Amniotic stem cell (primary cell): Measurements from ENCODE around the gene SUCLG1.
"Not testable (repeated sequence)": the region's sequence is repeated elsewhere in the genome, so short reads cannot be mapped to it uniquely, and the experiment has no call there.

Source experiments
- DNase-seq: peaks from one replicate; lab custom pipeline; 2025; lab: John Stamatoyannopoulos, UW

SUCLG1 gene

DNA sequence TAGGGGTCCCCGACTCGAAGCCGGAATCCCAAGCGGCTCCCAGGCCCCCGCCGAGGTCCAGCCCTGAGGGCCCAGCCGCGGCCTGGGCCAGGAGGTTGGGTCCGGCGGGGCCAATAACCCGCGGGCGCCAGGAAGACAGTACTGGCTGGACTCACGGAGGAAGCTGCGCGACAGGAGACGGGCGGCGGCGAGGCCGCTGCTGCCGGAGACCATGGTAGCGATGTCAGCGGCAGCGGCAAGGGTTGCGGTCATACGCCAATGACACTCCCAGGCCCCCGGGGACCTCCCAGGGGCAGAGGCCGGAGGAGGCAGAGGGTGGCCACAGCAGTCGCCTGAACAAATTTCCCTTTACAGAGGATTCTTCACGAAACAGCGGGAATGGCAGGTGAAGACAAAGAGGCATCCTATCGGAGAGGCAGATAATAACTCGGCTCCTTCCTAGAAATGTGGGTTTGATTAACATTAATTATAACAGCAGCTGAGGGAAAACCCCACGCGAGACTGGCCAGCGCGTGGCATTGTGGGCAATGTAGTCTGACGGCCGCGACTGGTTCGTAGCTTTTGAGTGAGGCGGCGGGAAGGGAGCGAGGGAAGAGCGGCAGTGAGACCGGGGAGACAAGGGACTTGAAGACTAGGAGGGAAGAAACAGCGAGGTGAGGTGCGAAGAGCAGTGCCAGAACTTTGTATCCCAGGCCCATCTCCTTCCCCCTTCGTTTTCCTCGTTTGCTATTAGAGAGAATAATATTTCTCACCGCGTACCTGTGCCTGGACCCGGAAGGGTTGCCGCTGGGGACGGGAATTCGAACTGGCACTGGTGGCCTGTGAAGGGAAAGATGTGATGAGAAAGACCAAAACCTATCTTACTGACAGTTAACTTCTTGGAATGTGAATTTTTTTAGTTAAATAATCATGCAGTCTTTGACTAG, at the start of gene SUCLG1:
Gene SUCLG1 (minus strand): TSS at position 263 of the 926 bp plus-strand sequence. CDS start 11 bp downstream, at position 252.
- peak; percentile 85 for DNase-seq

DNA sequence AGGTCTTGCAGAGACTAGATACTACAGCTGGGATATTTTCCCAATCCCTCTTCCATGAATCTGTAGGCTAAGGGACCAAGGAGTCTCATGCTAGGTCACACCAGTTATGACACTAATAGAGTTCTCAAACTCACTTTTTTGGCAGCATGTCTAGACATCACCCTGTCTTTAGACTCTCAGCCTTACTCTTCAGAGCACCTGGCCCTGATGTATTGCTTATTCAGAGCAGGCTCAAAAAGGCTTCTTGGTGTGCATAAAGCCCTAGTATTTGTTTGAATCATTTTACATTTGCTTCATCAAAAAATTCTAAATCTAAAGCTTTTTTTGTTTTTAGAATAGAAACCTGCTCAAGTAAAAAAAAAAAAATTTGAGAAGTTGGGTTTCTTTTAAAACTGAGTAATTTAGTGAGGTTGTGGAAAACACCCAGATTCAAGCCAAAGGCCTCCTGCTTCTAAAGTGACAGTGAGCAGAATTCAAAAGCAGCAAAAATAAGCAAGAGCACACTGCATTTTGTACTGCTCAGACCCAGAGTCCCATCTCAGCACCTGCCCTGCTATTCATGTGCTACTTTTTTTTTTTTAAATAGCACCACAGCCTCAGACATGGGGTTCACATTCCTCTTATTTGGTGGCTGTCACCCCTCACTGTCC, 39.2 kb upstream of the SUCLG1 start:
- DNase-seq: no peak

DNA sequence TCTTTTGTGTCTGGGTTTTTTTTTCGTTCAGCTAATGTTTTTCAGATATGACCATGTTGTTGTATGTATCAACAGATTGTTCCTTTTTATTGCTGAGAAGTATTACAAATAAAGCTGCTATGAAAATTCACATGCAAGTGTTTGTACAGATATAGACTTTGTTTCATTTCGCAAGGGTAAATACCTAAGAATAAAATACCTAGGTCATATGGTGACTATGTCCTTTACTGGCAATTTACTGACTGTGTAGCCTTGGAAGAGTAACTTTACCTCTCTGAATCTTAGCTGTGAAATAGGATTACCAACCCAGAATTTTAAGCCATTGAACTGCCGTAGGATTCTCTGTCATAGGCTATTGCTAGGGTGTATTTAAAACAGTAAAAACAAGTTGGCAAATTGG, 38.2 kb upstream of the SUCLG1 start:
- DNase-seq: no peak

DNA sequence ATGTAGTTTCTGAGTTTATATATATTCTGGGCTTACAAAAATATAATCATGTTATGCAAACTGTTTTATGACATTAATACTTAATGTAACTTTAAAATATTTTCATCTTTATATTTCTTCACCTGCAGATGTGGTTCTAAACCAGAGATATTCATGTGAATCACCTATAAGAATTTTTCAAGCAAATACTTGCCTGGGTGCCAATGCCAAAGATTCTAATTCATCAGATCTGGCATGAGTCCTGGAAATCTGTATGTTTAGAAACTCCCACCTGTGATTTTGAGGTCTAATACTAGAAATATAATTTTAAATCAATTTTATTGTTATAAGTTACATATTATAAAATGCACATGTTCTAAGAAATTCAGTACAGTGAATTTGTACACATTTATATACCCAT, 37.3 kb upstream of the SUCLG1 start:
- no peak for DNase-seq

- DNase-seq: peak; percentile 16
These were observed 36.6 kb upstream of the SUCLG1 start for GRCh38 chr2:84495539-84496146.

- DNase-seq: no peak
These were observed 35.0 kb upstream of the SUCLG1 start for GRCh38 chr2:84494070-84494469.

- peak; percentile 79 for DNase-seq
These were observed 34.4 kb upstream of the SUCLG1 start for GRCh38 chr2:84493514-84493913.

GRCh38 chr2:84492571-84492970, 33.5 kb upstream of the SUCLG1 start:
- DNase-seq: peak; percentile 10

DNA sequence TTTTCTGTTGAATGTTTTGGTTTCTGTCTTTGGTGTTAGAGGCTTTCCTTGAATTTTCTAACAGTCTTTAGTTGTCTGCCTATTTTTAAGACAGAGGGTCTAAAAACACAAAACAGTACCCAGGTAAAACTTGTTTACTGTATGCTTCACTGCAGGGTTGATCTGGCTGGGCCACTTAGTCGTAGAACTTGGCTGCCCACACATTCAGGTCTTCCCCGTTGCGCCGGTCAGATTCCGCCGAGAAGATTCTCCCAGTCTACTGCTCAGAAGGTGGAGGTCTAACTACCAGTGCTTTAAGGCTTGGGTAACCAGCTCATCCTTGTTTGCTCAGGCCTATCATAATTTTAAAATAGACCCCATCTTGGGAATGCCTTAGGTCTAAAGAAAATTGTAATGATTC, 32.7 kb upstream of the SUCLG1 start:
- no peak for DNase-seq

DNA sequence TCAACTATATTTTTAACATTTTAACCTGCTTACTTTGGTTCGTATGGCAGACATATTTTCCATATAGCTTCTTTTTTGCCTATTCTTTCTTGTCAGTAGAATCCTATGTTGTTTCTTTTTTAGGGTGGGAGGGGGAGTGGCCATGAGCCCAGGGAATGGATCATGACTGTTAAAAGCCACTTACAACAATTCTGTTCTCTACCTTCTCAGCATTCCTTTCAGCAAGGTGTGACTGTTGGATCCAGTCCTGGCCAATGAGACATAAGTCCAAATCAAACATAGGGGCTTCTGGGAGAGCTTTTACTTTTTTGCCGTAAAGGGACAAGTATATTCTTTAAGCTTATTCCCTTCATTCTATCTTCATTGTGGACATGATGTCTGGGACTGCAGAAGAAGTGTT, 32.2 kb upstream of the SUCLG1 start:
- DNase-seq: no peak

DNA sequence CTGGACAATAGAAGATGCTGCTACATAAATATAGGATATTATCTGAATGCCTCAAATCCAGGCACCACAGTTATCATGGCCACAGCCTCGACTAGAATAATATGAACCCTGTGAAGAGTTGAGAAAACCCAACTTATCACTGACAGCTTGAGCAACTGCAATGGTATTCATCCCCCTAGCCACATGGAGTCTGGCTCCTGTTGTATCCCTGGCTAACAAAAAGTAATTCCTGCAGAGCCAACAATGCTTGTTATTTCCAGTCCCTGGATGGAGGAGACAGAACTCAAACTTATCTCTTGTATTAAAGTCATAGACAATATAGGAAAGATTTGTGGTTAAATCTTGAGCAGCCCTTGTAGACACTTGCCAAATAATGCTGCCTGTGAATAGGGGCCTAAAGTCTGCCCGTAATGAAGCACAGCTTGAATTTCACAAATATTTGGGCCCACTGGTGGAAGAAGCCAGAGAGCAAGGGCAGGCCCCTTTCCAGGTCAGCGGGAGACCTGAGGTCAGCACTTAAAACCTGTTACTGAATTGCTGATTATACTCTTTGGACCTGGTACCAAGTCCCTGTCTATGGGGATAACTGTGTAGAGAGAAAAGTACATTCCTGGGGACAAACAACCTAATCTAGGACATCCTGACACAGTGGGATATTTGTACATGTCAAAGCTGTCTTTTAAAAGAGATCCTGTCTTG, 28.4 kb upstream of the SUCLG1 start:
- DNase-seq: no peak

- DNase-seq: no peak
These were observed 27.5 kb upstream of the SUCLG1 start for GRCh38 chr2:84486441-84487115.

- no peak for DNase-seq
These were observed 24.2 kb upstream of the SUCLG1 start for GRCh38 chr2:84483320-84483719.

DNA sequence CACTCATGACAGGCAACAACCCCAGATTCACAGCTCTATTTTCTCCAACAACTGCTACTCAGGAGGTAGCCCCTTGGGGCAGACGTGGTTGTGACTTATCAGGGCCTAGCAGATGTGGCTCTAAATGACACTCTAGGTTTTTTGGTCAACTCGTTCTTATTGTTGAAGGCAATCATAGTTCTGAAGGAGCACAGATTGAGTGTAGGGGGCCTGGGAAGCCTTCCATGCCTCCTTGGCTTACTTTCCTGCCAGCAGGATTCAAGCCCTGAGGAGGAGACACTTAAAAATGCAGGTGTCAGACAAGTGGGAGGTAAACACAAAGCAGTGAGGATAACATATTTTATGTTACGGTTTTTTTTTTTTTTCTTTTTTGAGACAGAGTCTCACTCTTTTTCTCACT, 23.5 kb upstream of the SUCLG1 start:
- no peak for DNase-seq

GRCh38 chr2:84481702-84482101, 22.6 kb upstream of the SUCLG1 start:
- DNase-seq: peak; percentile 21

DNA sequence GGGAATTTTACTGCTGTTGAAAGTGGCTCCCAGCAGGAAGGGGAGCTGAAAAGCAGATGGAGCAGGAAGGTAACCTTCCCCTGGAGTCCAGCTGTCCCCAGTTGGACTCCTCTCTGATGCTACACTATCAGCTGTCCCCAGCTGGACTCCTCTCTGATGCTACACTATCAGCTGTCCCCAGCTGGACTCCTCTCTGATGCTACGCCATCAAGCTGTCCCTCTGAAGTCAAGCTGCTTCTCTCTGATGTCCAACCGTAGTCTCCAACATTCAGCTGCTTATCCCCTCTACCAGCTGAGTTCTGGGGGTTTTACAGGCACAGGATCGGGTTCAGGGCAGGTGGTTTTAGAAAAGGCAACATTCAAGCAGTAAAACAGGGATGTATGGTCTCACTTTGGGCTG, 19.8 kb upstream of the SUCLG1 start:
- no peak for DNase-seq

- no peak for DNase-seq
These were observed 18.8 kb upstream of the SUCLG1 start for GRCh38 chr2:84477886-84478285.

DNA sequence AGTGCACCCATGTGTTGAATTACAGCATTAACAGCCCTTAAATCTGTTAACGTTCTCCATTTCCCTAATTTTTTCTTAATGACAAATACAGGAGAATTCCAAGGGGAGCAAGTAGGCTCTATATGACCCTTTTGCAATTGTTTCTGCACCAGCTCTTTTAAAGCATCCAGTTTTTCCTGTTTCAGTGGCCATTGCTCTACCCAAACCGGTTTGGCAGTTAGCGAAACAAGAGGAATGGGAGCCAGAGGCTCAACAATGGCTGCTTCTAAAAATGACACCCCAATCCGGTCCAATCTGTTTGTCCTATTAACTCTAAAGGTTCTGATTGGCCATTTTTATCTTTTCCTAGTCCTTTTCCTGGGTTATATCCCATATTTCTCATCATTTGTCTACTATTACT, 15.1 kb upstream of the SUCLG1 start:
- no peak for DNase-seq

DNA sequence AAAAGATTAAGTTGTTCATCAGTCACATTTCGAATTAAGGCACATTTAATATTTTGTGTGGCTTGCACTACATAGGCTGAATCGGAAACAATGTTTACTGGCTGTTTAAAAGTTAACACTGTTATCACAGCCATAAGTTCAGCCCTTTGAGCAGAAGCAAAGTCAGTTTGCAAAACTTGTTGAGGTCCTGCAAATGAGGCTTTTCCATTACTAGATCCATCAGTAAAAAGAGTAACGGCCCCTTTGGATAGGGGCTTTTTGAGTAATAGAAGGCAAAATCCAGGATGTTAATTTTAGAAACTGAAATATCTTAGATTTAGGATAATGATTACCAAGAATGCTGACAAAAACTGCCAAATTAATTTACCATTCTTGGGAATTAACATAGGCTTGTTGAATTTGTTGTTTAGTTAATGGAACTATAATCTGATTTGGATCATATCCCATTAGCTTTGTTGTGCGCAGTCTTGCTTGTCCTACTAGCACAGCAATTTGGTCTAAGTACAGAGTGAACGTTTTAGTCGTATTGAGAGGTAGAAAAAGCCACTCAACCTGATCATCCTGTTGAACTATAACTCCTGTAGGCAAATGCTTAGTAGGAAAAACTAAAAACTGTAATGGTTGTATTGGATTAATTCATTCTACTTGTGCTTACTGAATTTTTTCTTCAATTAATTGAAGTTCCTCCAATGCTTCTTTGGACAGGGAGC, 13.9 kb upstream of the SUCLG1 start:
- DNase-seq: no peak

- DNase-seq: not testable (repeated sequence)
These were observed 13.3 kb upstream of the SUCLG1 start for GRCh38 chr2:84472423-84472822.

DNA sequence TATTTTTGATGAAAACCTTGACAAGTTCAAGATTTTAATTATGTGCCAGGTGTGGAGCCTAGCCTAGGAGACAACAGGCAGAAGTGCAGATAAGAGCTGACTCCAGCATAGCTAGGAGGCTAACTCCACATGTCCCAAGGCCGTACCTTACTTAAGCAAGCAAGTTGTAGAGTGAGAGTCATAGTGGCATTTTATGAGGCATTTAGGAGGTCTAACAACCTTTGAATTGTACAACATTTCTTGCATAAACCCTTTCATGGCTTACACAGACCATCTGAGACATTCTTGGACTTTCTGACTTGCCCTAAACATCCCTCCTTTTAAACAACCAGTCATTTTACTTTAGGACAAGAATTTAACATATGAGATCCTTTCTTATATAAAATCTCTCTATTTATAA, 8.3 kb upstream of the SUCLG1 start:
- DNase-seq: no peak
